Testis (tissue), 2 donors: ENCODE results near the gene LAG3.

ENCODE experiments used
- POLR2A ChIP-seq: fragments of 450-650 bp; IDR thresholded peaks from one replicate; pipeline ENCODE4 v1.6.1; 2017; ENCODE audit warnings: antibody characterized with exemption, mild to moderate bottlenecking, moderate library complexity
- TF ChIP-seq, protein P1 (sequence below), 3 experiments: fragments of 450-650 bp in 2 of 3; fragments of 200-600 bp in 1 of 3; sonication (generic) in 1 of 3; IDR thresholded peaks; one replicate each; pipeline ENCODE4 v1.5.1; 2016 to 2019; ENCODE audit warnings: antibody characterized with exemption in 3 of 3, mild to moderate bottlenecking in 2 of 3, moderate library complexity in 1 of 3

DNA sequence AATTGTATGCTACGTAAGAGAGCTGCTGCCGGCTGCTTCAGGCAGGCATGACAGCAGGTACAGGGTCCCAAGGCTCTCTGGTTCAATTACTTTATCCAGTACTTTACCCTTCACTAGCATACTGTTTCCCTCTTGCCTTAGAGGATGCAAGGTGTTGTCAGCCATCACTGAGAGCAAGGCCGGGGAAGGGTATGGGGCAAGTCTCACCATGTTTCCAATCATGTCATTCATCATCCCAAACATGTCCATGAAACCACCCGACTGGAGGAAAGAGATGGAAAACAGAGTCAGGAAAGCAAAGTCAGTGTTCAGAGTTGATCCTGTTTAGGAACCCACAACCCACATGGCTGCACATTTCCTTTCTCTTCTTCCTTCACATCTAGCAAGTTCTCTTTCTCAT lies 21.8 kb upstream of the LAG3 start:
- TF ChIP-seq POLR2A, result no peak
- TF ChIP-seq, protein P1, sequence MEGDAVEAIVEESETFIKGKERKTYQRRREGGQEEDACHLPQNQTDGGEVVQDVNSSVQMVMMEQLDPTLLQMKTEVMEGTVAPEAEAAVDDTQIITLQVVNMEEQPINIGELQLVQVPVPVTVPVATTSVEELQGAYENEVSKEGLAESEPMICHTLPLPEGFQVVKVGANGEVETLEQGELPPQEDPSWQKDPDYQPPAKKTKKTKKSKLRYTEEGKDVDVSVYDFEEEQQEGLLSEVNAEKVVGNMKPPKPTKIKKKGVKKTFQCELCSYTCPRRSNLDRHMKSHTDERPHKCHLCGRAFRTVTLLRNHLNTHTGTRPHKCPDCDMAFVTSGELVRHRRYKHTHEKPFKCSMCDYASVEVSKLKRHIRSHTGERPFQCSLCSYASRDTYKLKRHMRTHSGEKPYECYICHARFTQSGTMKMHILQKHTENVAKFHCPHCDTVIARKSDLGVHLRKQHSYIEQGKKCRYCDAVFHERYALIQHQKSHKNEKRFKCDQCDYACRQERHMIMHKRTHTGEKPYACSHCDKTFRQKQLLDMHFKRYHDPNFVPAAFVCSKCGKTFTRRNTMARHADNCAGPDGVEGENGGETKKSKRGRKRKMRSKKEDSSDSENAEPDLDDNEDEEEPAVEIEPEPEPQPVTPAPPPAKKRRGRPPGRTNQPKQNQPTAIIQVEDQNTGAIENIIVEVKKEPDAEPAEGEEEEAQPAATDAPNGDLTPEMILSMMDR (IDR thresholded peaks at IDR 0.05), result no peak
